ENCODE results near the gene SCAF11.

The SCAF11 gene

DNA sequence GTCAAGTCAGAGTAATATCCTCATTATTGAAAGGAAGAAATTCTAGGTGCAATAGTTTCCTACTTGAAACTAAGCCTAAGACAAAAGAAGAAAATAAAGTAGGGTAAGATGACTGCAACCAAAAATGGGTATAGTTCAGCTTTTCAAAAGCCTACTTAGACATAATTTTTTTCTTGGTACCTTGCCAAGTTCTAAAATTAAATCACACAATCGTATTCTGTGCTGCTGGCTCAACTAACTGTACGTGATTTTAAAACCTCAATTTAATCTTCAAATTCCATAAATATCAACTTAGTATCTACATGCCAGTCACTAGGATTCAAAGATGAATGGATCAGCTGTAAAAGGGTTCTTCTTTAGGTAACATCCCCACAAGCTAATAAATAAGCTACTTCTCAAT, 56.9 kb downstream of the SCAF11 start:
- H3K27ac ChIP-seq = no peak overlapping the region
- DNase-seq (ENCODE audit: low read depth, low spot score) = no peak

DNA sequence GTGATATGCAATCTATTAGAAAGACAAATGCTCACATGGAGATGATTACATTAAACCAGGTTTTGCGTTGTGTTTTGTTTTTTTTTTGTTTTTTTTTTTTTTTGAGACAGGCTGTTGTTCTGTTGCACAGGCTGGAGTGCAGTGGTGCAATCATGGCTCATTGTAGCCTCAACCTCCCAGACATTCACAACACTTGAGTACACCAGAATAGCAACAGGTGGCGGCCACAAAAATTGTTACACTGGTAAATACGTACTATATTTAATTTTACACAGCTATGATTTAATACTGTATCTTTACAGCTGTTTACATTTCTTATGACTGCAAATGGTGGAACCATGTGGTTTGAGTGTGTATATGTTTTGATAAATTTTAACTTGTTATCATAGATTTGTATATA, 60.0 kb downstream of the SCAF11 start:
- H3K27ac ChIP-seq = no peak overlapping the region
- DNase-seq (ENCODE audit: low read depth, low spot score) = no peak

DNA sequence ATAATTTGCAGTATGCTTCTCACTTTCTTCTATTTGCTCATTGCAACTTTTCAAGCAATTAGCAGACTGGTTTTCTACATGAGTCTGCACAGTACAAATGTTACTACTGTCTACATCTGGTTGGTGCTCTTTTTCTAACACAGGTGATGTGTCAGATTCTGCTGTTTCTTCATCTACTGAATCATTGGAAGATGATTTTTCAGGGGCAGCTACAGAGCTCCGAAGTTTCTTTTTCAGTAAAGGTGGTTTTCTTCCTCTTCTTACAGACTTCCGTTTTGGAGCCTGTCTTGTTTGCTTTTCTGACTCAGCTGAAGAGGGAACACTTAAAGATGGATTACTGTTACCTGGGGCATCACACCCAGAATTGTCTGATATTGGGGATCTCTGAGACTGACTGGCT, 62.1 kb downstream of the SCAF11 start:
- H3K27ac ChIP-seq = no peak overlapping the region
- peak; percentile 6 for DNase-seq (ENCODE audit: low read depth, low spot score)

DNA sequence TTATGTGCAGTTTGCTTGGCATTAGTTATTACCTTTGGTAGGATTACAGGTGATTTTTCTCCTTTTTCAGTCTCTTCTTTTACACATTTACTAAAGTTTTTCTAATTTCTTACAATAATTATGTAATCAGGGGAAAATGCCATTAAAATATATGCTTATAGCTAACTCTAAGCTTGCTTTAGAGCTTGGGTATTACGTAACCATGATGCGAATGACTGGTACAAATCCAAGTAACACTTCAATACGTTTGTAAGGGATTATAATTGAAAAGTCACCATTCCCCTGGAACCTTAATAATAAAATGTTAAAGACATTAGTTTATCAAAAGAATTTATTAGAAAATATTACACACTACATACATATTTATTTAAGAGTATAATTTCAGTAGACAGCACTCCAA, 71.6 kb downstream of the SCAF11 start:
- H3K27ac ChIP-seq = no peak overlapping the region
- no peak for DNase-seq (ENCODE audit: low read depth, low spot score)

DNA sequence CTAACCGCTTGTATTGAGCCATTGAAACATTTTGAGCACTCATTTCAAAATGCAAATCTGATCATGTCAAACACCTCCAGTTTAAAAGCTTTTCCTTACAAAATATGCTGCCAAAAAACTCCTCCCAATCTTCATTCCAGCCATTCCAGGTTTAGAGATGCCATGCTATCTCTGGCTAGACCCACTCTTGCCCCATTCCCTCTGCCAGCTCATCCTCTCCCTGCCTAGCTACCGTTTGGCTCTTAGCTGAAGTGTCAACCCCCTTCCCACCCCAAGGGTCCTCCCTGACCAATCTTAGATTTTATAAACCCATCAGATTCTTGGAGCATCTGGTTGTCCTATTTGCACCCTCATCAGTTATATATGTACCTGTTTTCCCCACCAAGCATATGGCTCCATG, 75.0 kb downstream of the SCAF11 start:
- no peak for DNase-seq (ENCODE audit: low read depth, low spot score)
- no peak overlapping the region for H3K27ac ChIP-seq

DNA sequence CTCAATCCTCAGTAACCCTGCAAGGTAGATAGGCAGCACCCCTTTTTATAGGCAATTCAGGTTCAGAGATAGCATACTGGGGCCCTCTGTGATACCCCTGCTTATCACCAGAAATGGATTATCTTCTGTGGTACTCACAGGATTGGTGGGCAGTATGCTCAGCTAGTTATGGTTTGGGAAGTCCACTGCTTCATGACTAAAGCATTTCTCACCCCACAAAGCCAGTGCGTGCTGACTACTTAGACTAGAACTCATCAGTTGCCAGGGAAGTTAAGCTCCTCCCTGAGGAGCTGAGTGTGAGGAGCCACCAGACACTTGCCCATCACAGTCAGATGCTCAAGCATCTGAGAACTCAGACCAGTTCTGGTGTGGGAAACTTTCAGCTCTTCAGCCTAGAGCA, 76.3 kb downstream of the SCAF11 start:
- DNase-seq (ENCODE audit: low read depth, low spot score) = peak; percentile 26
- H3K27ac ChIP-seq = no peak overlapping the region

DNA sequence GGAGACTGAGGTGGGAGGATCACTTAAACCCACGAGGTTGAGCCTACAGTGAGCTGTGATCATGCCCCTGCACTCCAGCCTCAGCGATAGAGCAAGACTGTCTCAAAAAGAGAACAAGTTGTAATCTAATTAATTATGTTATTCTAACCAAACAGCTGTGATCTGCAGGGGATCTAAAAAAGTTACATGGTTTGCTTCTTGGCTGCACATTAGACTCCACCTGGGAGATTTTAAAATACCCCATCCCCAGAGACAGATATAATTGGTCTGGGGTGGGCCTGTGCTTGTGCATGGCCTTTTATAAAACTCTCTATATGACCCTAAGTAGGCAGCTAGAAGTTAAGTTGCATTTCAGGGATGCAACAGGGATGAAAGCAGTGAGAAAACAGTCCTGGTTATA, 76.7 kb downstream of the SCAF11 start:
- H3K27ac ChIP-seq = no peak overlapping the region
- no peak for DNase-seq (ENCODE audit: low read depth, low spot score)

DNA sequence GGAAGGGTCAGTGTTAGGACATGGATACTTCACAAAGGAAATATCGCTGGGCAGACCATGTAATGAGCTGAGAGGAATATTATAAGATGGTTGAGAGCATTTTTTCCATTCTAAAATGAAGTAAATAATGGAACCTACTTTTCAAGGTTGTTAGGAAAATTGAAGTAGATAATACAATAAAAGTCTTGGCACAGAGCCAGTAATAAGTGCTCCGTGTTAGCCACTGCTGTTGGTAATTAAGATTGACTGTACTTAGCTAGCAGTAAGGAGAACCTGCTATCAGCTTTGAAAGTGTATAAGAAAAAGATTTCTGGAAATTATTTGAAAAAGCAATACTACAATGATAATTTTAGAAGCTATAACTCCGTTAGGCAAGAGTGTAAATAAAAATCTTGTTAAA, 77.6 kb downstream of the SCAF11 start:
- H3K27ac ChIP-seq = no peak overlapping the region
- DNase-seq (ENCODE audit: low read depth, low spot score) = no peak

DNA sequence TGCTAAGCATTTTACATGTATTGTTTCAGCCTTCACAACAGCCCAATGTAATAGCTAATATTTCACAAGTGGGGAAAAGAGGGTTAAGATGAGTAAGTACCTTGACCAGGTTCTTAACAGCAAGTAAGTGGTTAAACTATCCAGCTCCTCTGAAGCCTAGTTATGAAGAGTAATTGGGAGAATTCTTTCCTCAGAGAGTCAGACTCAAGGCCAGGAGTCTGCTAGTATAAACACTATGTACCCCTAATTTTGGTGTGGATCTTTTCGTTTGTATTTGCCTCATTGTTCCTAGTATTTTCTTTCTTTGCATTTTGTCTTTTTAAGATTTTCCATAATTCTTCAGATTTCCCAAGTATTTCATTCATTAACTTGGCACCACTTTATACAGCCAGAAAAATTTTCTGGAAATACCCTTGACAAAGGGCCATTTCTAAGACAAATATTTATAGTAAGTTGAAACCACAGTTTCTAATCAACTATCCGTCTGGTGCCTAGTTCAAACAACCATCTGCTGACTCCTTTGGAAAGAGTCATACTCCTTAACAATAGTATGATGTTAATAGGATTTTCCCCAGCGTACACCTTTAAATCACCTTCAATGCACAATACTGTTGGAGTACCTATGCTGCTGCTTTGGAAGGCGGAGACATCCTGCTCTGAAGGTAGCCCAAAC, 81.2 kb downstream of the SCAF11 start:
- DNase-seq (ENCODE audit: low read depth, low spot score) = no peak
- H3K27ac ChIP-seq = no peak overlapping the region

DNA sequence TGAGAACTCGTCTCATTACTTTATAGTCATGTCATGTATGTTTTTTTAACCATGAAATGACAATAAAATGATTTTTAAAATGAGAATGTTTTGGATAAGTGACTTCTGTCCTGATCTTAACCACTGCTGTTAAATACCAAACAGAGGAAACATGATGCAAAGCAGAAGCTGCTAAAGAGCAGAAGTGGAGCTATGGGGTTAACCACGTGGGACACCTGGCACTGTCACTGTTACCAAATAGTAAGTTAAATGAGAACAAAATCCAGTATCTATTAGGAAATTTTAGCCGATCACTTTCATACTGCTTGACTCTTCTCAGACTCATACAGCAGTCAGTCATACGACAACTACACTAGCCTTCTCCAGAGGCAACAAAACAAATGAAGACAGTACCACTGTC, 82.4 kb downstream of the SCAF11 start:
- DNase-seq (ENCODE audit: low read depth, low spot score) = no peak
- H3K27ac ChIP-seq = no peak overlapping the region

DNA sequence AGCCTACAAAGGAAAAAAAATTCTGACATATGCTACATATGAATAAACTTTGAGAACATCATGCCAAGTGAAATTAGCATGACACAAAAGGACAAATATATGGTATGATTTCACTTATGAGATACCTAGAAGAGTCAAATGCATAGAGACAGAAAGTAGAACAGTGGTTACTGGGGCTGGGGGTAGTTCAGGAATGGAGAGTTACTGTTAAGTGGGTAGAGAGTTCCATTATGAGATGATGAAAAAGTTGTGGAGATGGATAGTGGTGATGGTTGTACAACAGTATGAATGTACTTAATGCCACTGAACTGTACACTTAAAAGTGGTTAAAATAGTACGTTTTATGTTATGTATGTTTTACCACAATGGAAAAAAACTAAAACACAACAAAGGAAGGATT, 92.3 kb downstream of the SCAF11 start:
- H3K27ac ChIP-seq = no peak overlapping the region
- DNase-seq (ENCODE audit: low read depth, low spot score) = no peak

DNA sequence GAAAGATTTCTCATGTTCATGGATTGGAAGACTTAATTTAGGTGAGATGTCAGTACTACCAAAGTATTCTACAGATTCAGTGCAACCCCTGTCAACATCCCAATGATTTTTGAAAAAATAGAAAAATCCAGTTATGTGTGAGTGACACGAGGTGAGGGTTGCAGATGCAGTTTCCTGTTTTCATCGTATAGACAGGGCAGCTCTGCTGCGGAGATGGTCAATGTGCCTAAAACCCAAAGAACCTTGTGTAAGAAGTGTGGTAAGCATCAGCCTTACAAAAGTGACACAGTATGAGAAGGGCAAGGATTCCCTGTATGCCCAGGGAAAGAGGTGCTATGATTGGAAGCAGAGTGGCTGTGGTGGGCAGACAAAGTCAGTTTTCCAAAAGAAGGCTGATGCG, 94.4 kb downstream of the SCAF11 start:
- no peak overlapping the region for H3K27ac ChIP-seq
- no peak for DNase-seq (ENCODE audit: low read depth, low spot score)

DNA sequence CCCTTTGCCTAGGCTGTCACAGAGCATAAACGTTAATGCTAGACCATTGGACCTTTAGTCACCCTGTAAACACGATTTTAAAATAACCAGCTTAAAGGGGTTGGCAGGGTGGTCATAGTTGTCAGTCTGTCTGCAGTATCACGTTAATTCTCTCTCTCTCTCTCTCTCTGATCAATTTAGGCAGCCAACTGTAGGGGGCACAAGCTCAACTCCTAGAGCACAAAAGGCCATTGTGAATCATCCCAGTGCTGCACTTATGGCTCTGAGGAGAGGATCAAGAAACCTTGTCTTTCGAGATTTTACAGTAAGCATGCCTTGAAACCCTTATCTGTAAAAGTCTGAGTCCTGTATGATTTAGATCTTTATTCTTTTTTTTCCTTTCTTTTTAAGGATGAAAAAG, 97.1 kb downstream of the SCAF11 start:
- DNase-seq (ENCODE audit: low read depth, low spot score) = no peak
- H3K27ac ChIP-seq = no peak overlapping the region

DNA sequence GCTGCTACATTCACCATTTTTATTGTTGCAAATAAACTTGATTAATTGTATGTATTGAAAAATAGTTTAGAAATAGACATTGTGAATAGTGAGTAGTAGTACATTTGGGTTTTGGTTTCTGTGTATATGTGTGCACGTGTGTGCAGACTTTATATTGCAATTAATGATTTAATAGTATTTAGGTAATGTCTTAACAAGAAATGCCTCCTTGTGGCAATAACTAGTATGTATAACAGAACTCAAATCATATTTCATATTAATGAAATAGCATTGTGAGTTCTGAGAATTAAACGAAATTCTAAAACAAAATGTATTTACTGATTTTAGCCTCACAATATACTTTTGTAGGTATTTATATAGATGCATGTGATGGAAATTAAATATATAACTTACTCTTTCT, 100.1 kb downstream of the SCAF11 start:
- no peak overlapping the region for H3K27ac ChIP-seq

DNA sequence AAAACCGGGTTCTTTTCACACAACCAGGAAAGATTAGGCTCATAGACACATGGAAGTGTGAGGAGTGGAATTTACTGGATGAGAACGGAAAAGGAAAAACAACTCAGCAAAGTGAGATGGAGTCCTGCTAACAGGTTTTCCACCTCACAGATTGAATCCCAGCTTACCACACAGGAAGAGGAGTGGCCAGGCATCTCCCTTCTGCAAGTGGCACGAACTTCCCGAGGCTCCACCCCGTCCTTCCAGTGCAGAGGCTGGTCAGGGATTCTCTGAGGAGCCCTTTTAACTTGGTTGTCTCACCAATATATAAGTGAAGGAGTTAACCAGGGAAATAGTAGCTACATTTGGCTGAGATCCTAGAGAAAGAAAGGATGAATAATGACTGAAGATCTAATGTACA, 102.8 kb downstream of the SCAF11 start:
- DNase-seq (ENCODE audit: low read depth, low spot score) = no peak
- no peak overlapping the region for H3K27ac ChIP-seq

More for the DNA sequence above, 100.1 kb downstream of the SCAF11 start:
- DNase-seq (ENCODE audit: low read depth, low spot score) = no peak

DNA sequence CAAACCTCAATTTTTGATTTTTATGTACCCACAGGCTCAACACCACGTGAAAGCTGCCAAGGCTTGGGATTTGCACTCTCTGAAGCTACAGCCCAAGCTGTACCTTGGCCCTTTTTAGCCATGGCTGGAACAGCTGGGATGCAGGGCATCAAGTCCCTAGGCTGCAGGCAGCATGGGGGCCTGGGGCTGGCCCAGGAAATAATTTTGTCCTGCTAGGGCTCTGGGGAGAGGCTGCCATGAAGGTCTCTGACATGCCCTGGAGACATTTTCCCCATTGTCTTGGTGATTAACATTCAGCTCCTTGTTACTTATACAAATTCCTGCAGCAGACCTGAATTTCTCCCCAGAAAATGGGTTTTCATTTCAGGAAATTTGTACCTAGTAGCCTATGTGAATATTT, 103.7 kb downstream of the SCAF11 start:
- no peak for DNase-seq (ENCODE audit: low read depth, low spot score)
- H3K27ac ChIP-seq = no peak overlapping the region

DNA sequence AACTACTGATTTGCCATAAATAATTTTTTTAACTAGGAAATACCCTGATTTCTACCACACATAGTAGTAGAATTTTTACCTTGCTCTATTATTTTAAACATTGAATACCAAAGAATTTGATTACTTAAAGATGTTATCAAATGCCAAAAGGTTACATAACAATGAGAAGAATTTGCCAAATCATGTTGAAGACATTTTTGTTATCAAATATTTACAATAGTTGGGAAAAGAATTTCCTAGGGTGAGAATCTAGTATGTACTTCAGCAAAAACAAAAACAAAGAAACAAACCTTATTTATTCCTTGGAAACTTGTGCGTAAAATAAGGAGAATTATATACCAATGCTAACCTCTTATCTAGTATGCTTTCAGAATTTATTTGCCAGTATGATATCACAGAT, 107.2 kb downstream of the SCAF11 start:
- no peak for DNase-seq (ENCODE audit: low read depth, low spot score)
- no peak overlapping the region for H3K27ac ChIP-seq

DNA sequence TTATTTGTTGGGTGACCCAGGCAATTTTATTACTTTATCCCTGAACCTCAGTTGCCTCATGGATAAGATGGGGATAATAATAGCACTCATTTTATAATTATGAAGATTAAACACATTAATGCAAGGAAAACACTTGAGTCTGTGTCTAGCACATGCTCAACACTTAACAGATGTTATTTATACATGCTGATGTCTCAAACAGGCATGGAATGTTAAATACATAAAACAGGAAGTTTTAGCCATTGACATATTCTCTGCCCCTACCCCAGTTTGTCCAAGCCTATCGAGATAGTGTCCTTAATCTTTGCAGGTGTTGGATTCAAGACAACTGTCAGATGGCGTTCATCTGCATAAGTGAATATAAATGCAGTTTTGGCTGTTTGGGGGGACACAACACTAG, 109.8 kb downstream of the SCAF11 start:
- H3K27ac ChIP-seq = no peak overlapping the region

DNA sequence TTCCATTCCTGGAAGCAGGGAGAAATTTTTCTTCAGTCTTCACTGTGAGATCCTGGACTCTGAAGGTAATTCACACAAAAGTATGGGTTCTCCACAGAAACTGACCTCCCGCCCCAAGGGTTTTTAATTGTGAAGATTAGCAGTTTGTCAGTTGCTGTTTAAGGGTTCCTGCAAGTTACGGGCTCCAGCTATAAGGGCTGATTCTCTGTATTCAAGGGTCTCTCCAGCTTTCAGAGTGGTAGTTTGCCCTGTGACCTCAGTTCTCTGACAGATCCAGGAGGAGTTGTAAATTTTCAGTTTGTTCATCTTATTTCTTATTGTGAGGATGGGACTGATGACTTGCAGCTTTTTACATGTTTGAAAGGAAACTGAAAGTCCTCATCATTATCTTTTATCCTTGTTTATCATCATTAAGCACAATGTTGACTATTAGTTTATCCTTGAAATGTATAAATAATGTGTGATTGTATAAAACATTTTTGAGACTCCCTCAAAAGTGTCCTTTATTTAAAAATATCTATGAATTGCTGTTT, 110.9 kb downstream of the SCAF11 start:
- no peak overlapping the region for H3K27ac ChIP-seq
- DNase-seq (ENCODE audit: low read depth, low spot score) = no peak

More for the DNA sequence above, 109.8 kb downstream of the SCAF11 start:
- no peak for DNase-seq (ENCODE audit: low read depth, low spot score)

DNA sequence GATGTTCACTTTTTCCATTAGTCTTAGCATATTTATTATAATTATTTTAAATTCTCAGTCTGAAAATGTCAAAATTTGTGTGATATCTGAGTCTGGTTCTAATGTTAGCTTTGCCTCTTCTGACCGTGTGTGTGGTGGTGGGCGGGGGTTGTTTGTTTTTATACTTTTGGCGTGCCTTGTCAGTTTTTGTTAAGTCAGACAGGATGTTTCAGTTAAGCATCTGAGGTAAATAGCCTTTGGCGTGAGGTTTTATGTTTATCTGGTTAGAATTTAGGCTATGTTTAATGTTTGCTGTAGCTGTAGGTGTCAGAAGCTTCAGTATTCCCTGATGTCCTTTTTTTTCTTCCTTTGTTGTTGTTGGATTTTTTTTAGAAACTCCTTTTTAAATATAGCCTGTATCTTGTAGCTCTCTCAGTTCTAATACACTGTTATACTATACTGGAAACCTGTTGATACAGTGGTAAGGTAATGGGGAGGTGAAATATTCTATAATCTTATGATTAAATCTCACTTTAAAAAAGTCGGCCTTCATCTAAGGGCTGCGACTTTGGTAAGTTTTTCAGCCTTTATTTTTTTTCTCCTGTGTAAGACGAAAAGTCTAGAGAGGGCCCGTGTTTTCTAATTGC, 111.6 kb downstream of the SCAF11 start:
- DNase-seq (ENCODE audit: low read depth, low spot score) = no peak
- no peak overlapping the region for H3K27ac ChIP-seq

DNA sequence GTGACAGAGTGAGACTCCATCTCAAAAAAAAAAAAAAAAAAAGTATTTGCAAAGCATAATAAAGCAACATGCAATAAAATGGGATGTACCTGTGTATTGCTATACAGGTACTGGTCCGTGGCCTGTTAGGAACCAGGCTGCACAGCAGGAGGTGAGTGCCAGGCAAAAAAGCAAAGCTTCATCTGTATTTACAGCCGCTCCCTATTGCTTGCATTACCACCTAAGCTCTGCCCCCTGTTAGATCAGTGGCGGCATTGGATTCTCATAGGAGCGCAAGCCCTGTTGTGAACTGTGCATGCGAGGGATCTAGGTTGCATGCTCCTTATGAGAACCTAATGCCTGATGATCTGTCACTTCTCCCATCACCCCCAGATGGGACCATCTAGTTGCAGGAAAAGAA, 113.3 kb downstream of the SCAF11 start:
- no peak for DNase-seq (ENCODE audit: low read depth, low spot score)
- H3K27ac ChIP-seq = no peak overlapping the region

DNA sequence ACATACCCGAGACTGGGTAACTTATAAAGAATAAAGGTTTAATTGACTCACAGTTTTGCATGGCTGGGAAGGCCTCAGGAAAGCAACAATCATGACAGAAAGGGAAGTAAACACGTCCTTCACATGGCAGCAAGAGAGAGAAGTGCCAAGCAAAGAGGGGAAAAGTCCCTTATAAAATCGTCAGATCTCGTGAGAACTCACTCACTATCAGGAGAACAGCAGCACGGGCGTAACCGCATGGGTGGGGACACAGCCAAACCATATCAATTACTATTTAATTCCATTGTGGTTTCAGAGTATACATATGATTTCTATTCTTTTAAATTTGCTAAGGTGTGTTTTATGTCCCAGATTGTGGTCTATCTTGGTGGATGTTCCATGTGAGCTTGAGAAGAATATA, 117.9 kb downstream of the SCAF11 start:
- DNase-seq (ENCODE audit: low read depth, low spot score) = no peak
- no peak overlapping the region for H3K27ac ChIP-seq
